Renal pelvis (tissue), 4 donors: Measurements from ENCODE around the gene GDF15. TPM values are rescaled to one million over a fixed set of nuclear protein-coding genes. Genes with fewer than 3 reads are reported as not detected.
"Not testable (repeated sequence)": the region's sequence is repeated elsewhere in the genome, so short reads cannot be mapped to it uniquely, and the experiment has no call there.

Experiments
- DNase-seq: peaks from one replicate; pipeline ENCODE4 v3.0.0-alpha.2; 2013
- polyA plus RNA-seq, 3 donors: library from polyadenylated mRNA; unstranded; fragments of 120-200 nt; gene quantifications; one replicate each; pipeline ENCODE4 v1.2.1, GENCODE V29; 2013; ENCODE audit not compliant: insufficient read length in 3 of 3

Gene GDF15
- polyA plus RNA-seq, 3 donors = 4.5 to 6.9 (median 6.0) TPM

DNA sequence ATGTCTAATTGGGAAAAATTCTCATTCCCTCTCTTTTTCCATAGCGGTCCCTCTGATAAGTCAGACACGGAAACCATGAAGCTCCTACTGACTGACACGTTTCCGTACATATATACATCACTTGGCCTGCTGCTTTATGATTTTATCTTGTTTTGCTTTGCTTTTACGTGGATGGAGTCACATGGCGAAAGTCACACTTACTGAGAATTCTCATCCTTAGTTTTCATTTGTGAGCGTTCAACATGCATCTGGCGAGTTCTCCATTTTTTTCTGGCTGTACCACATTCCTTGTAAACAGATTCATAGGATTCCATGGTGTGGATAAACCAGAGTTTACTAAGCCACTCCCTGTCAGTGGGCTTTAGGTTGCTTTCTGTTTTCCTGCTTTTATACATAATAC, 24.3 kb upstream of the GDF15 start:
- no peak for DNase-seq

GRCh38 chr19:18362934-18363542, 22.9 kb upstream of the GDF15 start:
- no peak for DNase-seq

- no peak for DNase-seq
These were observed 22.2 kb upstream of the GDF15 start for GRCh38 chr19:18363787-18364186.

GRCh38 chr19:18364277-18364825, 21.6 kb upstream of the GDF15 start:
- DNase-seq = not testable (repeated sequence)

DNA sequence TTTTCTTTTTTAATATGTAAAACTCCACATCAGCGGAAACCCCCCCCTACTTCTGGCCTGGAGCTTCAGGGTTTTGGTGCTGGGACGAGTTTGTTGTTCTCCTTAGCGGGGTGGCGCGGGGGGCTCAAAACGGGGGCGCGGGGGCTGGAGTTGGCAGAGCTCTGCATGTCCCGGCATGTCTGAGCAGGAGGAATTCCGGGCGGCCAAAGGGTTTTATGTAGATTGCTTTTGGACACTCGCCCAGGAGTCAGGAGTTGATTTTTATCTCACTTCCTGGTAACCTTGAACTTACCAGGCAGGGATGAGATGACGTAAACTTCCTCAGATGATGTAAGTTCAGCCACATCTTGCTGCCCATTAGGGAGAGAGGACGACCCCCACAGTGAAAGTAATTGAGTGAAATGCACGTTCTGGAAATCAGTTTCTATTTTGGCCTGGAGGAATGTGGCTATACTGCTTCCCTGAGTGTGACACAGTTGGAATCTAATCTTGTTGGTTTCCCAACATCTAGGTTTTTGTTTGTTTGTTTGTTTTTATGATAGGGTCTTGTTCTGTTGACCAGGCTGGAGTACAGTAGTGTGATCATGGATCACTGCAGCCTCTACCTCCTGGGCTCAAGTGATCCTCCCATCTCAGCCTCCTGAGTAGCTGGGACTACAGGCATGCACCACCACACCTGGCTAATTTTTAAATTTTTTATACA, 21.0 kb upstream of the GDF15 start:
- DNase-seq = peak; percentile 93

GRCh38 chr19:18366021-18366435, 19.9 kb upstream of the GDF15 start:
- DNase-seq = no peak

DNA sequence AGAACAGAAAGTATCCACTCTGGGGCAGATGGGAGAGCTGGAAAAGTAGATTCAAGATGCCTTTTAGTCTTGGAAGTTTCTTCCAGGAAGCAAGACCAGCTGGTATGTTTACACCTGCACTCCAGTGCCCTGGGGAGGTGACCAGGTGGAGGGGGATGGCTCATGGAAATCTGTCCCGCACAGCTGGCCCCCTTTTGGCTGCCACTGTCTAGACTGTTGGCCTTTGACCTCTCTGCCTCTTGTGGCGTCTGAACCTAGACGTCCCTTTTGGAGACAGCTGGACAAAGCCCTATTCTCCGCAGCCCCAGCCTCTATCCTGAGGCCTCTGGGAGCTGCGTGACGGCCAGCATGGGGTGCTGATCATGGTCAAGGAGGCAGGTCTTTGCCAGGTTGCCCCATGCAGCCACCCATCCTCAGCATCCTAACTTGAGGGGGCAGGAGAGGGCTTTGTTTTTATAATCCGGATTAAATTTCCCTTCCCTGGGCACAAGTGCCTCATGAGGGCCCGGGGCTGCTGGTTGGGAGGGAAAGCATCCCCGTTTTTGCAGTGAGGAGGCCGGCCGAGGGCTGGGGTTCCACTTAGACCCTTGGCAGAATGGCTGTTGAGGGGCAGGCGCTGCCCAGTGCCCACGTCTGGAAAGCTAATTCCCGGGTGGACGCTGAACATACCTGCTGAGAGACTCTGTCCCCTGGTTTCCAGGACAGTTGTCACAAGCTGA, 17.3 kb upstream of the GDF15 start:
- DNase-seq = no peak

DNA sequence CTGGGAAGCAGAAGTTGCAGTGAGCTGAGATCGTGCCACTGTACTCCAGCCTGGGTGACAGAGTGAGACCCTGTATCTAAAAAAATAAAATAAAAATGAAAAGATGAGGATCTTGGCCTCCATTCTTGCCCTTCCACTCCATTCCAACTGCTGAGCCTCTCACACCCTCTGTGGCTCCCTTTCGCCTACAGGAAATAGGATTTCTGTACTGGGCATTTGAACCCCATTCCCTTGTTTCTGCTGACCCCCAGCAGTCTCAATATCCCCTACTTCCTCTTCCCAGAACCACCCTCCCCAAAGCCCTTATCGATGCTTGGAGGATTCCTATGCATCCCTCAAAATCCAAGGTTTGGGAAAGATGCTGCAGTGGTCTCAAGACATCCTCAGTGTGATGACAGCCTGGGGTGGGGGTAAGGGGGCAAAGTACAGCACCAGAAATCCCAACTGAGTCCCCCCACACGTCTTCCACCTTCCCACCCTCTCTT, 12.5 kb upstream of the GDF15 start:
- no peak for DNase-seq

DNA sequence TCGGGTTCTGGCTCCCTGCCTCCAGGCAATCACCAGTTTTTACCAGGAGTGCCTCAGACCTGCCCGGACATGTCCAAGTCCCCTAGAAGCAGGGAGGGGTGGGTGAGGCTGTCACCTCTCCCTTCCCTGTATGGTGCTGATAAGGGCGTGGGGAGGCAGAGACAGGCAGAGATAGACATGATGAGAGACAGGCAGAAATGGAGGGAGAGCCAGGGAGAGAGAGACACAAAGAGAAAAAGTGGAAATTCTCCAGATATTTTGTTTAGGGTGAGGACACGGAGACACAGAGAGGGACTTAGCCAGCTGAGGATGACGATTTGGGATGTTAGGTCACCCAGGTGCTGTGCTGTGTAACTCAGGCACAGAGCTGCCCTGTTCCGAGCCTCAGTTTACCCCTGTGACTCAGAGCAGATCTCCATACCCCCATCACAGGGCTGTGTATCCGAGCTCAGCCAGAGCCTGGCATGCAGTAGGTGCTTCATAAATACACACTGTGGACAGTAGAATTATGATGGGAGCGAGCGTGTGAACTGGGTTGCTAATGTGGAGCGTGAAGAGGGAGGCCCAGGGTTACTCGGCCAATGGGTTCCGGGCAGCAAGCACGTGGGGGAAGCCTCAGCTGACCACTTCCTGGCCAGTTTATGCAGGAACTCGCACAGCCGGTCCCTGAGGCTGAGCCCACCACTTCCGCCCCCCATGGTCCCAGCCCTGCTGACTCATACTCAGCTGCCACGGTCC, 11.9 kb upstream of the GDF15 start:
- peak; percentile 88 for DNase-seq

- no peak for DNase-seq
These were observed 8.9 kb upstream of the GDF15 start for GRCh38 chr19:18377026-18377425.

- DNase-seq = no peak
These were observed 5.9 kb upstream of the GDF15 start for GRCh38 chr19:18379803-18380747.

DNA sequence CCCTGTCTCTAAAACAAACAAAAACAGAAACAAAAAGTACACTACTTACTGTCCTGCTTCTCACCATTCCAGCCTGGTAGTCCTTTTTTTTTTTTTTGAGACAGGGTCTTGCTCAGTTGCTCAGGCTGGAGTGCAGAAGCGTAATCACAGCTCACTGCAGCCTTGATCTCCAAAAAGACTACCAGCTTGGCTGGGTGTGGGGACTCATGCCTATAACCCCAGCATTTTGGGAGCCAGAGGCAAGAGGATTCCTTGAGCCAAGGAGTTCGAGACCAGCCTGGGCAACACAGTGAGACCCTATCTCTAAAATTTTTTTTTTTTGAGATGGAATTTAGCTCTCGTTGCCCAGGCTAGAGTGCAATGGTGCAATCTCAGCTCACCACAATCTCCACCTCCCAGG, 5.1 kb upstream of the GDF15 start:
- DNase-seq = no peak

- not testable (repeated sequence) for DNase-seq
These were observed 2.3 kb upstream of the GDF15 start for GRCh38 chr19:18383622-18384021.

GRCh38 chr19:18384775-18385174, 1.2 kb upstream of the GDF15 start:
- no peak for DNase-seq

DNA sequence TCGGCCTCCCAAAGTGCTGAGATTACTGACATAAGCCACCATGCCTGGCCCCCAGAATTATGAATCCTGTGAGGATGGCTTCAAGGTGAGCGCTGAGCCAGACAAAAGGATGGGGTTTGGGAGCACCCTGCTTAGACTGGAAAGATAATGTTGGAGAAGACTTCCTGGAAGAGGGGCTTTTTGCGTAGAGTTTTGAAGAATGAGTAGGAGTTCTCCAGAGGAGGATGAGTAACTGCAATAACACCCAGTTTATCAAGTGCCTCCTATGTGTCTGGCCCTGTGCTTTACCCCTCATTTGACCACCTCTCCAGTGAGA, 641 bp upstream of the GDF15 start:
- DNase-seq = no peak

DNA sequence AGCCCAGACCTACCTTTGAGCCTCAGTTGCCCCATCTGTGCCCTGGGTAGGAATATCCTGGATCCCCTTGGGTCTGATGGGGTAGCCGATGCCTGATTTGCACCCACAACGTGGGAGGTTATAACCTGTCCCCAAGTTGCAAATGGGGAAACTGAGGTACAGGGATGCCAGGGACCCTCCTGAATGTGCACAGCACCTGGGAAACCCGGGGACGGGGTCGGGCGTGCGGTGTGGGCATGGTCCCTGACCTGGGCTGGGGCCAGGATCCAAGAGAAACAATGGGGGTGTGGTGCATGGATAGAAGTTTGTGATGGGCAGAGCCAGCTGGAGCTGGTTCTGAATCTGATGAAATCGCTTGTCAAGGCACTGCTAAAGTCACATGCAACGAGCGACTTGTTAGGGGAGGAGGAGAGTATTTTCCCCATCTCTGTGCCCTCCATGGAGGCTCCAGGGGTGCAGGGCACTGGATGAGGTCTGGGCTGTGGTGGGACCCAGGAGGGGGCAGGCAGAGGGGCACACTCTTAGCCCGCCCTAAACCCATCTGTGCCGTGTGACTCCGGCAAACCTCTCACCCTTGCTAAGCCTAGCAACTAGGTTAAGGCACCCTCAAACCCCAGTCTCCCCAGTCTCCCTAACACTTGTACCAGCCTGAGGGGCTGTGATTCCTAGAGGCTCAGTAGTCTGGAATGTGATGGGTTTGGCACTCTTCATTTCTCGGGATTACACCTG, 749 bp downstream of the GDF15 start:
- DNase-seq = no peak

DNA sequence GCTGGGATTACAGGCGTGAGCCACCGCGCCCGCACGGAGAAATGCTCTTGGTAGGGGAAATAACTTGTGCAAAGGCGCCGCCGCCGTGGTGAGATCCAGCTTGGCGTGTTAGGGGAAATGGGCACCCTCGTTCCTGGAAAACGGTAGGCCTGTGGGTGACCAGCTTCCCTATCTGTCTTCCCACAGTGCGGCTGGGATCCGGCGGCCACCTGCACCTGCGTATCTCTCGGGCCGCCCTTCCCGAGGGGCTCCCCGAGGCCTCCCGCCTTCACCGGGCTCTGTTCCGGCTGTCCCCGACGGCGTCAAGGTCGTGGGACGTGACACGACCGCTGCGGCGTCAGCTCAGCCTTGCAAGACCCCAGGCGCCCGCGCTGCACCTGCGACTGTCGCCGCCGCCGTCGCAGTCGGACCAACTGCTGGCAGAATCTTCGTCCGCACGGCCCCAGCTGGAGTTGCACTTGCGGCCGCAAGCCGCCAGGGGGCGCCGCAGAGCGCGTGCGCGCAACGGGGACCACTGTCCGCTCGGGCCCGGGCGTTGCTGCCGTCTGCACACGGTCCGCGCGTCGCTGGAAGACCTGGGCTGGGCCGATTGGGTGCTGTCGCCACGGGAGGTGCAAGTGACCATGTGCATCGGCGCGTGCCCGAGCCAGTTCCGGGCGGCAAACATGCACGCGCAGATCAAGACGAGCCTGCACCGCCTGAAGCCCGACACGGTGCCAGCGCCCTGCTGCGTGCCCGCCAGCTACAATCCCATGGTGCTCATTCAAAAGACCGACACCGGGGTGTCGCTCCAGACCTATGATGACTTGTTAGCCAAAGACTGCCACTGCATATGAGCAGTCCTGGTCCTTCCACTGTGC, 2.4 kb downstream of the GDF15 start:
- DNase-seq = peak; percentile 85

DNA sequence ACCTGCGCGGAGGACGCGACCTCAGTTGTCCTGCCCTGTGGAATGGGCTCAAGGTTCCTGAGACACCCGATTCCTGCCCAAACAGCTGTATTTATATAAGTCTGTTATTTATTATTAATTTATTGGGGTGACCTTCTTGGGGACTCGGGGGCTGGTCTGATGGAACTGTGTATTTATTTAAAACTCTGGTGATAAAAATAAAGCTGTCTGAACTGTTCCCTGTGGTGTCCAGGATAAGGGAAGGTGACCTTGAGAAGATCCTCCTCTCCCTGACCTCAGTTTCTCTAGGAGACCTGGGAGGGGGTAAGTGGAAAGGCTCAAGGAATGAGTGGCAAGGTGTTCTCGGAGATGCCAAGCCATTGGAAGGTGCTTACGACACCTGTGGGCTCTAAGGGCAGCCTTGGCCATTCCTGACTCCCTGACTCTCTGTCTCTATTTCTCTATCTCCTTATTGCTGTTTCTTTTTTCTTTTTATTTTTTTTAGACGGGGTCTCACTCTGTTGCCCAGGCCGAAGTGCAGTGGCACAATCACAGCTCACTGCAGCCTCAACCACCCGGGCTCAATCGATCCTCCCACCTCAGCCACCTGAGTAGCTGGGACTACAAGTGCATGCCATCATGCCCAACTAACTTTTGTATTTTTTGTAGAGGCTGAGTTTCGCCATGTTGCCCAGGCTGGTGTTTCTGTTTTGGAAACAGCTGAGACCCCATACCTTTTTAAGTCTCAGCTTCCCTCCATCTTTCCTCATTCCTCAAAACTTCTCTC, 3.2 kb downstream of the GDF15 start:
- DNase-seq = no peak

- no peak for DNase-seq
These were observed 3.7 kb downstream of the GDF15 start for GRCh38 chr19:18389726-18390064.
